ENCODE results near the gene PDLIM4.

Gene PDLIM4

GRCh38 chr5:132238169-132238744 is 19.2 kb upstream of the PDLIM4 start:
- H3K4me2 ChIP-seq (ENCODE audit: low read length, poor library complexity, severe bottlenecking): no peak overlapping the region
- H3K4me1 ChIP-seq (ENCODE audit: control insufficient read depth, insufficient read depth, low read depth, low read length): peaks cover 2% of the 10 kb centered on the region
- H3K18ac ChIP-seq (ENCODE audit: low read depth in 1 of 2, low read length in 2 of 2): no peak overlapping the region
- H2BK120ac ChIP-seq (ENCODE audit: low read depth, low read length): no peak overlapping the region
- no peak overlapping the region for H3K27ac ChIP-seq (ENCODE audit: low read length, poor library complexity, severe bottlenecking)
- H3K4ac ChIP-seq (ENCODE audit: low read depth in 1 of 2, low read length in 2 of 2): no peak overlapping the region
- no peak overlapping the region for H2BK15ac ChIP-seq (ENCODE audit: low read depth, poor library complexity, severe bottlenecking)
- WGBS: 0% methylated on average over 1 of the region's 1 CpG
- peak overlapping the region; percentile 30 for H2AK5ac ChIP-seq (ENCODE audit: low read length, severe bottlenecking)
- H3K36me3 ChIP-seq (ENCODE audit: control insufficient read depth in 1 of 2, insufficient read depth in 2 of 2, low read depth in 1 of 2, low read length in 2 of 2): no peaks in the 10 kb centered on the region
- H2BK12ac ChIP-seq (ENCODE audit: low read length in 2 of 2): no peak overlapping the region
- no peak overlapping the region for H2AFZ ChIP-seq (ENCODE audit: low read depth, low read length)
- peak; percentile 72 for DNase-seq
- H3K9me3 ChIP-seq (ENCODE audit: control insufficient read depth, low read length): peaks cover 5% of the 10 kb centered on the region
- H3K9ac ChIP-seq (ENCODE audit: low read length): no peak overlapping the region
- no peak overlapping the region for H3K4me3 ChIP-seq (ENCODE audit: insufficient read depth in 1 of 2, low read depth in 1 of 2, low read length in 2 of 2)
- no peak overlapping the region for H2BK5ac ChIP-seq (ENCODE audit: low read depth, low read length, poor library complexity, severe bottlenecking)
- no peak overlapping the region for H3K14ac ChIP-seq (ENCODE audit: low read length in 2 of 2)
- no peaks in the 10 kb centered on the region for H3K79me1 ChIP-seq (replicated peaks; ENCODE audit: low read length, poor library complexity, severe bottlenecking)
- H3K27me3 ChIP-seq (ENCODE audit: control insufficient read depth in 1 of 2, insufficient read depth in 1 of 2, low read length in 2 of 2): no peaks in the 10 kb centered on the region
- H4K91ac ChIP-seq (ENCODE audit: low read length): no peak overlapping the region
- H4K8ac ChIP-seq (ENCODE audit: low read length): no peak overlapping the region
- no peak overlapping the region for H3K23ac ChIP-seq (ENCODE audit: low read length in 2 of 2)

- DNase-seq: no peak
Observed at GRCh38 chr5:132238901-132239500, 18.5 kb upstream of the PDLIM4 start.

GRCh38 chr5:132239776-132240175 is 17.7 kb upstream of the PDLIM4 start:
- no peak overlapping the region for H2BK120ac ChIP-seq (ENCODE audit: low read depth, low read length)
- no peak overlapping the region for H4K8ac ChIP-seq (ENCODE audit: low read length)
- peaks cover 3% of the 10 kb centered on the region for H3K4me1 ChIP-seq (ENCODE audit: control insufficient read depth, insufficient read depth, low read depth, low read length)
- H3K27ac ChIP-seq (ENCODE audit: low read length, poor library complexity, severe bottlenecking): no peak overlapping the region
- DNase-seq: no peak
- H3K4me2 ChIP-seq (ENCODE audit: low read length, poor library complexity, severe bottlenecking): no peak overlapping the region
- no peak overlapping the region for H2BK5ac ChIP-seq (ENCODE audit: low read depth, low read length, poor library complexity, severe bottlenecking)
- H3K9ac ChIP-seq (ENCODE audit: low read length): no peak overlapping the region
- no peak overlapping the region for H2BK12ac ChIP-seq (ENCODE audit: low read length in 2 of 2)
- no peak overlapping the region for H3K23ac ChIP-seq (ENCODE audit: low read length in 2 of 2)
- no peak overlapping the region for H2BK15ac ChIP-seq (ENCODE audit: low read depth, poor library complexity, severe bottlenecking)
- no peak overlapping the region for H3K18ac ChIP-seq (ENCODE audit: low read depth in 1 of 2, low read length in 2 of 2)
- H2AFZ ChIP-seq (ENCODE audit: low read depth, low read length): no peak overlapping the region
- no peak overlapping the region for H4K91ac ChIP-seq (ENCODE audit: low read length)
- no peak overlapping the region for H3K4ac ChIP-seq (ENCODE audit: low read depth in 1 of 2, low read length in 2 of 2)
- no peak overlapping the region for H3K4me3 ChIP-seq (ENCODE audit: insufficient read depth in 1 of 2, low read depth in 1 of 2, low read length in 2 of 2)
- no peak overlapping the region for H3K14ac ChIP-seq (ENCODE audit: low read length in 2 of 2)
- no peaks in the 10 kb centered on the region for H3K36me3 ChIP-seq (ENCODE audit: control insufficient read depth in 1 of 2, insufficient read depth in 2 of 2, low read depth in 1 of 2, low read length in 2 of 2)
- peaks cover 10% of the 10 kb centered on the region for H3K9me3 ChIP-seq (ENCODE audit: control insufficient read depth, low read length)
- no peaks in the 10 kb centered on the region for H3K79me1 ChIP-seq (replicated peaks; ENCODE audit: low read length, poor library complexity, severe bottlenecking)
- no peak overlapping the region for H2AK5ac ChIP-seq (ENCODE audit: low read length, severe bottlenecking)
- no peaks in the 10 kb centered on the region for H3K27me3 ChIP-seq (ENCODE audit: control insufficient read depth in 1 of 2, insufficient read depth in 1 of 2, low read length in 2 of 2)

More at GRCh38 chr5:132238901-132239500, 18.5 kb upstream of the PDLIM4 start:
- Histone ChIP-seq H3K4me3 (ENCODE audit: insufficient read depth in 1 of 2, low read depth in 1 of 2, low read length in 2 of 2) (no peak overlapping the region), H3K27ac (ENCODE audit: low read length, poor library complexity, severe bottlenecking) (no peak overlapping the region), H3K4ac (ENCODE audit: low read depth in 1 of 2, low read length in 2 of 2) (no peak overlapping the region), H3K23ac (ENCODE audit: low read length in 2 of 2) (no peak overlapping the region), H3K9ac (ENCODE audit: low read length) (no peak overlapping the region), H3K4me1 (ENCODE audit: control insufficient read depth, insufficient read depth, low read depth, low read length) (peaks cover 4% of the 10 kb centered on the region), H3K9me3 (ENCODE audit: control insufficient read depth, low read length) (peaks cover 5% of the 10 kb centered on the region), H4K8ac (ENCODE audit: low read length) (no peak overlapping the region), H4K91ac (ENCODE audit: low read length) (no peak overlapping the region), H3K79me1 (replicated peaks; ENCODE audit: low read length, poor library complexity, severe bottlenecking) (no peaks in the 10 kb centered on the region), H2BK15ac (ENCODE audit: low read depth, poor library complexity, severe bottlenecking) (no peak overlapping the region), H3K14ac (ENCODE audit: low read length in 2 of 2) (no peak overlapping the region), H2BK120ac (ENCODE audit: low read depth, low read length) (no peak overlapping the region), H3K4me2 (ENCODE audit: low read length, poor library complexity, severe bottlenecking) (no peak overlapping the region), H2BK12ac (ENCODE audit: low read length in 2 of 2) (no peak overlapping the region), H2AK5ac (ENCODE audit: low read length, severe bottlenecking) (no peak overlapping the region), H3K36me3 (ENCODE audit: control insufficient read depth in 1 of 2, insufficient read depth in 2 of 2, low read depth in 1 of 2, low read length in 2 of 2) (no peaks in the 10 kb centered on the region), H2BK5ac (ENCODE audit: low read depth, low read length, poor library complexity, severe bottlenecking) (no peak overlapping the region), H3K18ac (ENCODE audit: low read depth in 1 of 2, low read length in 2 of 2) (no peak overlapping the region), H2AFZ (ENCODE audit: low read depth, low read length) (no peak overlapping the region), H3K27me3 (ENCODE audit: control insufficient read depth in 1 of 2, insufficient read depth in 1 of 2, low read length in 2 of 2) (no peaks in the 10 kb centered on the region)
- 56% methylated on average over 1 of the region's 1 CpG for WGBS

GRCh38 chr5:132243366-132243977 is 14.0 kb upstream of the PDLIM4 start:
- no peaks in the 10 kb centered on the region for H3K27me3 ChIP-seq (ENCODE audit: control insufficient read depth in 1 of 2, insufficient read depth in 1 of 2, low read length in 2 of 2)
- no peak overlapping the region for H3K4me3 ChIP-seq (ENCODE audit: insufficient read depth in 1 of 2, low read depth in 1 of 2, low read length in 2 of 2)
- H3K23ac ChIP-seq (ENCODE audit: low read length in 2 of 2): no peak overlapping the region
- peaks cover 18% of the 10 kb centered on the region for H3K9me3 ChIP-seq (ENCODE audit: control insufficient read depth, low read length)
- H3K36me3 ChIP-seq (ENCODE audit: control insufficient read depth in 1 of 2, insufficient read depth in 2 of 2, low read depth in 1 of 2, low read length in 2 of 2): no peaks in the 10 kb centered on the region
- no peak overlapping the region for H3K18ac ChIP-seq (ENCODE audit: low read depth in 1 of 2, low read length in 2 of 2)
- WGBS: 88% methylated on average over 2 of the region's 3 CpGs
- no peak overlapping the region for H2BK12ac ChIP-seq (ENCODE audit: low read length in 2 of 2)
- no peaks in the 10 kb centered on the region for H3K79me1 ChIP-seq (replicated peaks; ENCODE audit: low read length, poor library complexity, severe bottlenecking)
- H3K14ac ChIP-seq (ENCODE audit: low read length in 2 of 2): no peak overlapping the region
- H4K91ac ChIP-seq (ENCODE audit: low read length): no peak overlapping the region
- H4K8ac ChIP-seq (ENCODE audit: low read length): no peak overlapping the region
- H2AFZ ChIP-seq (ENCODE audit: low read depth, low read length): no peak overlapping the region
- no peak overlapping the region for H2BK15ac ChIP-seq (ENCODE audit: low read depth, poor library complexity, severe bottlenecking)
- no peak for DNase-seq
- H2AK5ac ChIP-seq (ENCODE audit: low read length, severe bottlenecking): no peak overlapping the region
- no peak overlapping the region for H3K27ac ChIP-seq (ENCODE audit: low read length, poor library complexity, severe bottlenecking)
- no peak overlapping the region for H3K4me2 ChIP-seq (ENCODE audit: low read length, poor library complexity, severe bottlenecking)
- no peak overlapping the region for H3K9ac ChIP-seq (ENCODE audit: low read length)
- no peak overlapping the region for H2BK5ac ChIP-seq (ENCODE audit: low read depth, low read length, poor library complexity, severe bottlenecking)
- no peak overlapping the region for H2BK120ac ChIP-seq (ENCODE audit: low read depth, low read length)
- peaks cover 3% of the 10 kb centered on the region for H3K4me1 ChIP-seq (ENCODE audit: control insufficient read depth, insufficient read depth, low read depth, low read length)
- no peak overlapping the region for H3K4ac ChIP-seq (ENCODE audit: low read depth in 1 of 2, low read length in 2 of 2)
